Putamen (tissue), 1 donor: Measurements from ENCODE around the gene ECT2L.

Experiments used
- DNase-seq: peaks from one replicate; pipeline ENCODE4 v3.0.0-alpha.2; 2016; ENCODE audit warnings: low spot score

The ECT2L gene

GRCh38 chr6:138795809-138796603 lies at the start of gene ECT2L:
Gene ECT2L, plus strand, starts transcription at chr6:138796087. Its CDS starts 17,188 bp downstream, at chr6:138813275.
- DNase-seq = no peak

- DNase-seq = no peak
Measured at GRCh38 chr6:138752017-138752416, 43.9 kb upstream of the ECT2L start.

GRCh38 chr6:138757136-138757535 lies 38.8 kb upstream of the ECT2L start:
- DNase-seq = no peak

GRCh38 chr6:138765896-138766655 lies 29.8 kb upstream of the ECT2L start:
- peak; percentile 20 for DNase-seq

- DNase-seq = no peak
Measured at GRCh38 chr6:138769102-138769676, 26.7 kb upstream of the ECT2L start.

- no peak for DNase-seq
Measured at GRCh38 chr6:138772596-138773176, 23.2 kb upstream of the ECT2L start.

- peak; percentile 96 for DNase-seq
Measured at GRCh38 chr6:138773177-138774091, 22.5 kb upstream of the ECT2L start, which contains the start of gene CCDC28A. Gene CCDC28A, plus strand, starts transcription at chr6:138773769. Its CDS starts 2,352 bp downstream, at chr6:138776121.

- DNase-seq = peak; percentile 14
Measured at GRCh38 chr6:138774370-138774769, 21.5 kb upstream of the ECT2L start.

- DNase-seq = no peak
Measured at GRCh38 chr6:138776659-138777058, 19.2 kb upstream of the ECT2L start.

- DNase-seq = no peak
Measured at GRCh38 chr6:138778331-138778730, 17.6 kb upstream of the ECT2L start.

GRCh38 chr6:138782243-138782642 lies 13.6 kb upstream of the ECT2L start:
- no peak for DNase-seq

GRCh38 chr6:138785079-138785478 lies 10.8 kb upstream of the ECT2L start:
- DNase-seq = no peak

- DNase-seq = peak; percentile 25
Measured at GRCh38 chr6:138785980-138786379, 9.9 kb upstream of the ECT2L start.

GRCh38 chr6:138787138-138787537 lies 8.7 kb upstream of the ECT2L start:
- no peak for DNase-seq

- no peak for DNase-seq
Measured at GRCh38 chr6:138796771-138797170, 884 bp downstream of the ECT2L start.

- DNase-seq = no peak
Measured at GRCh38 chr6:138797806-138798446, 2.0 kb downstream of the ECT2L start.

- DNase-seq = peak; percentile 34
Measured at GRCh38 chr6:138800377-138801150, 4.7 kb downstream of the ECT2L start.

GRCh38 chr6:138803331-138803730 lies 7.4 kb downstream of the ECT2L start:
- DNase-seq = no peak

GRCh38 chr6:138803861-138804260 lies 8.0 kb downstream of the ECT2L start:
- DNase-seq = no peak
